ENCODE measurements around the gene ACTN1. TPM values are rescaled to one million over a fixed set of nuclear protein-coding genes. Genes with fewer than 3 reads are reported as not detected.
A peak's percentile ranks its signal among the peaks of the same experiment; 100 is the strongest.

ACTN1 gene
- total RNA-seq, 1 experiment from 2014 or later = 148 TPM

DNA sequence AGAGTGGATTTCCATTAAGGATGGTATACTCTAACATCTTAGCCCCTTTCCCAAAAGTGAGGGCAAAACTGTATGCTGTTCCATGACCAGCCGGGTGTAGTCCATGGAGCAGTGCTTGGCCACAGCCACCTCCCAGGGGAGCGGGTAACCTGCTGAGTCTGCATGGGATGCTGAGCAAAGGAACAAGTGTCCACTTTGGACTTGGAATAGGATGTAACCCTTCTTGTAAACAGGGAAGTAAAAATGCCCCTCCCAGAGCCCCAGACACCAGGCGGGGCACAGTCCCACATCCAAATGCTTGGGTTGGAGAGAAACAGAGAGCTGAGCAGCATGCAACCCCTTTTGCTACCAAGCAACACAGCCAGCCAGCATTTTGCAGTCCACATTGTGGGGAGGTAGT lies 65.6 kb downstream of the ACTN1 start:
- H3K4me1 ChIP-seq (ENCODE audit: insufficient read depth, low read length, poor library complexity, severe bottlenecking) = no peaks in the 10 kb centered on the region
- no peaks in the 10 kb centered on the region for H3K27me3 ChIP-seq (replicated peaks; ENCODE audit: insufficient read depth, low read depth, low read length, poor library complexity)
- TF ChIP-seq EZH2 (IDR thresholded peaks at IDR 0.05; ENCODE audit: borderline replicate concordance, low read depth, low read length, poor library complexity, severe bottlenecking) = no peak
- TF ChIP-seq, protein P1, sequence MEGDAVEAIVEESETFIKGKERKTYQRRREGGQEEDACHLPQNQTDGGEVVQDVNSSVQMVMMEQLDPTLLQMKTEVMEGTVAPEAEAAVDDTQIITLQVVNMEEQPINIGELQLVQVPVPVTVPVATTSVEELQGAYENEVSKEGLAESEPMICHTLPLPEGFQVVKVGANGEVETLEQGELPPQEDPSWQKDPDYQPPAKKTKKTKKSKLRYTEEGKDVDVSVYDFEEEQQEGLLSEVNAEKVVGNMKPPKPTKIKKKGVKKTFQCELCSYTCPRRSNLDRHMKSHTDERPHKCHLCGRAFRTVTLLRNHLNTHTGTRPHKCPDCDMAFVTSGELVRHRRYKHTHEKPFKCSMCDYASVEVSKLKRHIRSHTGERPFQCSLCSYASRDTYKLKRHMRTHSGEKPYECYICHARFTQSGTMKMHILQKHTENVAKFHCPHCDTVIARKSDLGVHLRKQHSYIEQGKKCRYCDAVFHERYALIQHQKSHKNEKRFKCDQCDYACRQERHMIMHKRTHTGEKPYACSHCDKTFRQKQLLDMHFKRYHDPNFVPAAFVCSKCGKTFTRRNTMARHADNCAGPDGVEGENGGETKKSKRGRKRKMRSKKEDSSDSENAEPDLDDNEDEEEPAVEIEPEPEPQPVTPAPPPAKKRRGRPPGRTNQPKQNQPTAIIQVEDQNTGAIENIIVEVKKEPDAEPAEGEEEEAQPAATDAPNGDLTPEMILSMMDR (conservative IDR thresholded peaks at IDR 0.05; ENCODE audit: low read depth, low read length) = no peak
- intact Hi-C loops (cut with micrococcal nuclease; ENCODE audit: unreplicated experiment) = loop anchor here (5.0 kb wide), 1 partner anchor 194 kb away; no protein-coding TSS in a partner anchor
- CTCF ChIA-PET = no interaction called here
- no peak overlapping the region for H3K4me3 ChIP-seq (ENCODE audit: low read depth, low read length, poor library complexity, severe bottlenecking)
- peaks cover 25% of the 10 kb centered on the region for H3K36me3 ChIP-seq (ENCODE audit: insufficient read depth, low read length, poor library complexity, severe bottlenecking)
- no peak overlapping the region for H3K27ac ChIP-seq (ENCODE audit: low read depth, low read length, poor library complexity, severe bottlenecking)
- BruUV-seq (replicated peaks) = no TSS peak
- POLR2A ChIA-PET (ENCODE audit: low non-redundant PET) = no interaction called here
- DNase-seq (ENCODE audit: low spot score) = no peak
- no peaks in the 10 kb centered on the region for H3K9me3 ChIP-seq (ENCODE audit: low read depth, low read length, poor library complexity, severe bottlenecking)

GRCh38 chr14:68911594-68912227 lies 67.4 kb downstream of the ACTN1 start:
- CTCF ChIA-PET = interaction anchor here (0.5 to 1.5 kb wide), 9 partner anchors 11 to 218 kb away, joined by 3 to 5 read pairs (median 3); no protein-coding TSS in a partner anchor

DNA sequence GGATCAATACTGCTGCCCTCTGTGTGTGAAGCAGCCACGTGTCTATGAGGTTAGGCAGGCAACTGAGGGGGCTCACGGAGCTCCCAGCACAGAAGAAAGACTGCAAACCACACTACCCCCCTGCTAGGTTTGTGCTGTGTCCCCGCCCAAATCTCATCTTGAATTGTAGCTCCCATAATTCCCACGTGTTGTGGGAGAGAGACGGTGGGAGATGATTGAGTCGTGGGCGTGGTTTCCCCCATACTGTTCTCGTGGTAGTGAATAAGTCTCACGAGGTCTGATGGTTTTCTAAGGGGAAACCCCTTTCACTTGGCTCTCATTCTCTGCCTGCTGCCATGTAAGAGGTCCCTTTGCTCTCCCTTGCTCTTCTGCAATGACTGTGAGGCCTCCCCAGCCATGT lies 68.6 kb downstream of the ACTN1 start:
- peak; percentile 37 for DNase-seq (ENCODE audit: low spot score)
- ChIA-PET POLR2A (ENCODE audit: low non-redundant PET) (no interaction called here), CTCF (interaction anchor here (0.7 to 1.1 kb wide), 3 partner anchors 95 to 195 kb away, joined by 3 to 5 read pairs (median 4); no protein-coding TSS in a partner anchor)
- BruUV-seq (replicated peaks) = no TSS peak
- H3K9me3 ChIP-seq (ENCODE audit: low read depth, low read length, poor library complexity, severe bottlenecking) = no peaks in the 10 kb centered on the region
- intact Hi-C loops (cut with micrococcal nuclease; ENCODE audit: unreplicated experiment) = loop anchor here (2.0 to 5.0 kb wide), 2 partner anchors 68 to 197 kb away; partner anchors contain the start of gene ACTN1
- no peaks in the 10 kb centered on the region for H3K4me1 ChIP-seq (ENCODE audit: insufficient read depth, low read length, poor library complexity, severe bottlenecking)
- H3K4me3 ChIP-seq (ENCODE audit: low read depth, low read length, poor library complexity, severe bottlenecking) = no peak overlapping the region
- no peak overlapping the region for H3K27ac ChIP-seq (ENCODE audit: low read depth, low read length, poor library complexity, severe bottlenecking)
- no peaks in the 10 kb centered on the region for H3K27me3 ChIP-seq (replicated peaks; ENCODE audit: insufficient read depth, low read depth, low read length, poor library complexity)
- H3K36me3 ChIP-seq (ENCODE audit: insufficient read depth, low read length, poor library complexity, severe bottlenecking) = peaks cover 27% of the 10 kb centered on the region
- TF ChIP-seq, protein P1 (conservative IDR thresholded peaks at IDR 0.05; ENCODE audit: low read depth, low read length) = no peak
- no peak for TF ChIP-seq EZH2 (IDR thresholded peaks at IDR 0.05; ENCODE audit: borderline replicate concordance, low read depth, low read length, poor library complexity, severe bottlenecking)

More at GRCh38 chr14:68911594-68912227, 67.4 kb downstream of the ACTN1 start:
- DNase-seq (ENCODE audit: low spot score) = peak; percentile 87
- no peak for TF ChIP-seq EZH2 (IDR thresholded peaks at IDR 0.05; ENCODE audit: borderline replicate concordance, low read depth, low read length, poor library complexity, severe bottlenecking)
- TF ChIP-seq, protein P1 (conservative IDR thresholded peaks at IDR 0.05; ENCODE audit: low read depth, low read length) = peak; percentile 99
- no peak overlapping the region for H3K4me3 ChIP-seq (ENCODE audit: low read depth, low read length, poor library complexity, severe bottlenecking)
- no peak overlapping the region for H3K27ac ChIP-seq (ENCODE audit: low read depth, low read length, poor library complexity, severe bottlenecking)
- H3K9me3 ChIP-seq (ENCODE audit: low read depth, low read length, poor library complexity, severe bottlenecking) = no peaks in the 10 kb centered on the region
- intact Hi-C loops (cut with micrococcal nuclease; ENCODE audit: unreplicated experiment) = loop anchor here (1.0 to 5.0 kb wide), 3 partner anchors 67 to 196 kb away; partner anchors contain the start of gene ACTN1
- POLR2A ChIA-PET (ENCODE audit: low non-redundant PET) = interaction anchor here (0.5 to 0.6 kb wide), 2 partner anchors 68 to 385 kb away, joined by 5 to 7 read pairs; no protein-coding TSS in a partner anchor
- H3K36me3 ChIP-seq (ENCODE audit: insufficient read depth, low read length, poor library complexity, severe bottlenecking) = peaks cover 23% of the 10 kb centered on the region
- H3K4me1 ChIP-seq (ENCODE audit: insufficient read depth, low read length, poor library complexity, severe bottlenecking) = no peaks in the 10 kb centered on the region
- H3K27me3 ChIP-seq (replicated peaks; ENCODE audit: insufficient read depth, low read depth, low read length, poor library complexity) = no peaks in the 10 kb centered on the region
- no TSS peak for BruUV-seq (replicated peaks)
